ENCODE measurements around the gene GPATCH1. TPM values are rescaled to one million over a fixed set of nuclear protein-coding genes. Genes with fewer than 3 reads are reported as not detected.
A peak's percentile ranks its signal among the peaks of the same experiment; 100 is the strongest.

Gene GPATCH1
- total RNA-seq, 1 donor from 2014 or later: 3.9 TPM

DNA sequence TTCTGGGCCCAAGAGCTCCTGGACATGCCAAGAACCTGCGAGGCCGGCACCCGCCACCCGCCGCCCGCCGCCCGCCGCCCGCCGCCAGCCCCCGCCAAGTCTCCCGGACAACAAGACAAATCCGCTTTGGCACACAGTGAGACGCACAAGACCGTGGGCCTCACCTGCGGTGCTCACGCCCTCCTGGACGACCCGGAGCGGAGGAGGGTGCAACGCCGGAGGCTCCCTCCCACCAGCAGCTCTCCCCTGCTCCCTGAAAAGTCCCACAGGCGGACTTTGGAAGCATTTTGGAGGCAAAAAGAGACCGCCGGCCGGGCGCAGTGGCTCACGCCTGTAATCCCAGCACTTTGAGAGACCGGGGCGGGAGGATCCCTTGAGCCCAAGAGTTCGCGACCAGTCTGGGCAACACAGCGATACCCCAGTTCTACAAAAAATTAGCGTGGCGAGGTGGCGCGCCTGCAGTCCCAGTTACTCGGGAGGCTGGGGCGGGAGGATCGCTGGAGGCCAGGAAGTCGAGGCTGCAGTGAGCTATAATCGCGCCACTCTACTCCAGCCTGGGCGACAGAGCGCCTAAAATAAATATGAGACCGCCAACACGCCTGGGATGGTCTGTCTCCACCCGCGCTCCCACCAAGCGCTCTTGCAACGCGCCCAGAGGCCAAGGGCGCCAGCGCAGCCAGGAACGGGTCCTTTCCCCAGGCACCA, 17.1 kb upstream of the GPATCH1 start:
- ATAC-seq: no peak

DNA sequence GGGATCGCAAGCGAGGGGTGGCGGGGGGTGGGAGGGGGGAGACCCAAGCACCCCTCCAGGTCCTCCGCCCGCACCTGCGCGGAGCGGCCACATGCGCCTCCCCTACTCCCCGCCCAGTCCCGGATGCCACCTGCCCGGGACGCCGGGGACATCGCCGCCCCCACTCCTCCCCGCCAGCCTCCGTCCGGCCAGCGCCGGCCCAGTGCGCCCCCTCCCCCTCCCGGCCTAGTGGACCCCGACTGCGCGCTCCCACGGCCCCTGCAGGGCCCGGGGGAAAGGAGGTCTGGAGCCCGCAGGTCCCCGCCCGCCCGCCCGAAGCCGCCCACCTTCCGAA, 16.6 kb upstream of the GPATCH1 start:
- ATAC-seq: peak; percentile 58

DNA sequence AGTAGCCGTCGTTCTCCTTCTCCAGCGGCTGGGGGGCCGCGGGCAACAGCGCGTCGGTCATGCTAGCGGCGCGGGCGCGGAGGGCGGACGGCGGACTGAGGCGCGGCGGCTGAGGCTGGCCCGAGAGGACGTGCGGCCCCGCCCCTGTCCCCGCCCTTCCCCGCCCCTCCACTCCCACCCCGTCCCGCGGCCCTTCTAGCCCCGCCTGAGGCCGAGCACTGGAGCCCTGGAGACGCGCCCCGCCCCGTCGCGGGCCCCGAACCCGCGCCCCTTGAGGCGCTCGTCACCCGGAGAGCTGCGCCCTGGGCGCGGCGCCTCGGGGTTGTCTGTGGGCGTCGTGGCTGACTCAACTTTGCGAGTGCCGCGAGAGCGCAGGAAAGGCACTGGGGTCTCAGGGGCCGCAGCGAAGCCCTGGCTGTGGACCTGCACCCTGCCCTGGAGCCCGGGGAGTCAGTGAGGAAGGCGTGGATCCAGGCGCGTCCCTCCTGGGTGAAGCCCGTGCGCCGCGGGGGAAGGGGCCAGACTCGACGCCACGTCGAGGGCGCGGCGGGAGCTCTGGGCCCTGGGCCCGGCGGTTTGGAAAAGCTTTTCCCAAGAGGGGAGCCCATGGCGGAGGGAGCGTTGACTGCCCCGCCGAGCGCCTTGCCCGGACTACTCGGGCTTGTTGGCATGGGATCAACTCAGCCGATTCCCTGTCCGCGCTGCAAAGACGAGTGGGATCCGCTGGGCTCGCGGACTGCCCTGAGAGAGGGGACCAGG, 16.0 kb upstream of the GPATCH1 start, which contains the start of gene RHPN2:
Gene RHPN2, minus strand, starts transcription at position 97 of the 759 bp plus-strand sequence. Its CDS starts 36 bp downstream, at position 61.
- peak; percentile 88 for ATAC-seq

DNA sequence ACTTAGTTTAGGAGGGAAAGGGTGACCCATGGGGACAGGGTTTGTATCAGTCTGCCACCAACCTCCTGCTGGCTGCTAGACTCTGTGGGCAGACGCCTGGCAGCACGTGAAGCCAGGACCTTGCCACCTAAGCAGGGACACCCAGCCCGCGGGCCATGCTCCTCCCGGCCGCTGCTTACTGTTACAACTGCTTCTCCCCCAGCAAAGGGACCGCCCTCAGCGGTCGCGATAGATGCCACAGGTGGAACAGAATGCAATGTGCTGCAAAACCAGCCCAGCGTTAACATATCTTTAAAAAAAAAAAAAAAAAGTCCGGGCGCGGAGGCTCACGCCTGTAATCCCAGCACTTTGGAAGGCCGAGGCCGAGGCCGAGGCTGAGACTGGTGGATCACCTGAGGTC, 14.4 kb upstream of the GPATCH1 start:
- no peak for ATAC-seq

DNA sequence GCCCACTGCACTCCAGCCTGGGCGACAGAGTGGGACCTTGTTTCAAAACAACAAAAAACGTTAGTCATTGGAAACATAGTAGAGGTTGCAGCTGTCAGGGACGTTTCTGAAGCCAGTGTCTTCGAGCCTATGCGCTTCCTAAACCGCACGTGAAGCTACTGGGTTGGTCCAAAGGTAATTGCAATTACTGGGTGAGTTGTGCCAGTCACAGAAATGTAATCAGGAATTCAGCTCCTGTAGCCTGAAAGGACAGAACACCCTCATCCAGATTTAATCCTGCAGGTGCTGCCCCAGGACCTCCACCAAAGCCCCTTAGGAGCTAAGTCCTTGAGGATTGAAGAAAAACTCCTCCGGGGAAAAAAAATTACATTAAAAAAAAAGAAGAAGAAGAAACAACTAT, 13.9 kb upstream of the GPATCH1 start:
- ATAC-seq: no peak

DNA sequence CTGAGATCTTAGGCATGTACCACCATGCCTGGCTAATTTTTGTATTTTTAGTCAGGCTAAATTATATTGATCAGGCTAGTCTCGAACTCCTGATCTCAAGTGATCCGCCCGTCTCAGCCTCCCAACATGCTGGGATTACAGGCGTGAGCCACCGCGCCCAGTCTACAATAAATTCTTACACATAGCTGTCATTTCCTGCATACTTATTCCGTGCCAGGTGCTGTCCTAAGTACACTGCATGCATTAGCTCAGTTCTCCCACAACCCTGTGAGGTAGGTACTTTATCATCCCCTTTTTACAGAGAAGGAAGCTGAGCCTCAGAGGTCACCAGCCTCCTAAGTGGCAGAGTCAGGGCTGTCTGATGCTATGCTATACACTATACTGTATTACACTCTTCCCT, 9.1 kb upstream of the GPATCH1 start:
- ATAC-seq: peak; percentile 38

DNA sequence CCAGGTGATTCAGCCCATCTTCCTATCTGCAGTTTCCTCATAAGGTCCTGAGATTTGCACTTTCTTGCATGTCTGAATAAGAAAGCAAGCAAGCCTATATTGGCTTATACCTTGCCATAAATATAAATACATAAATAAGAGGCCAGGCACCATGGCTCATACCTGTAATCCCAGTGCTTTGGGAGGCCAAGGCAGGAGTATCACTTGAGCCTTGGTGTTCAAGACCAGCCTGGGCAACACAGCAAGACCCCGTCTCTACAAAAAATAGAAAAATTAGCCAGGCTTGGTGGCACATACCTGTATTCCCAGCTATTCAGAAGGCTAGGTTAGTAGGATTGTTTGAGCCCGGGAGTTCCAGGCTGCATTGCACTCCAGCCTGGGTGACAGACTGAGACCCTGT, 5.5 kb upstream of the GPATCH1 start:
- ATAC-seq: no peak

DNA sequence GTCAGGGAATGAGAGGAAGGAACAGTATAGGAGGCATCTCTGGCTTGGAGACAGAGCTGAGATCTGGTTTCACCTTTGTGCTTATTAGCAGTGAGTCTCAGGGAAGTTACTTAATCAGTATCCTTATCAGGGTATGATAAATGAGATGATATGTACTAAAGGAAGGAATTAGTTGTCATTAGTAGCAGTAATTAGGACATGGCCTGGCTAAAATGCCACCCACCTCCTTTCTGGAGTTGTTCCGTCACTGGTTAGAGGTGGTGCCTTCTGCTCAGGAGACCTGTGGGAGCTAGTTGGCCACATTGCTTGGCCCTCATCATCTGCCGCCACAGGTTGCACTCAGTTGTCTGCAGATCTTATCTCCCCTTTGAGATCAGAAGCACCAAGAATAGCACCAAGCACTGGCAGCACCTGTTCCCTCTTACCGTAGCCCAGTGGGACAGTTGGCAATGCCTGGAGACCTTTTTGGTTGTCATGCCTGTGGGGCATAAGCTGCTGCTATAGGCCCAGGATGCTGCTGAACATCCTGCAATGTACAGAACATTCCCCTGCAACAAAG, 4.7 kb downstream of the GPATCH1 start:
- ATAC-seq: no peak

DNA sequence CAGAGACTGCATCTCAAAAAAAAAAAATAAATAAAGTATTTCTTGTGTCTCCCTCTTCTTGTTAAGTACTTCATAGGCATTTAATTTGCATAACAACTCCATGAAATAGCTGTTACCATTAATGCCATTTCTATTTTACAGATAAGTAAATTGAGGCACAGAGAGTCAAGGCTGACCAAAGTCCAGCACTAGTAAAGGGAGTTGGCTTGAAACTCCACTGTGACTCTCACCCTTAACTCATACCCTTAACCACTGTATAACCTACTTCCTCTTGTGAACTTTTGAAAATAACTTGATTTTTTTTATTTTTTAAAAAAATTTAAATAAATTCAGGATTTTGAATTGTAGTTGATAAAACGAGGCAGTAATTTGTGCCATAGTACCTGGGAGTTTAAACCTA, 6.0 kb downstream of the GPATCH1 start:
- ATAC-seq: no peak

DNA sequence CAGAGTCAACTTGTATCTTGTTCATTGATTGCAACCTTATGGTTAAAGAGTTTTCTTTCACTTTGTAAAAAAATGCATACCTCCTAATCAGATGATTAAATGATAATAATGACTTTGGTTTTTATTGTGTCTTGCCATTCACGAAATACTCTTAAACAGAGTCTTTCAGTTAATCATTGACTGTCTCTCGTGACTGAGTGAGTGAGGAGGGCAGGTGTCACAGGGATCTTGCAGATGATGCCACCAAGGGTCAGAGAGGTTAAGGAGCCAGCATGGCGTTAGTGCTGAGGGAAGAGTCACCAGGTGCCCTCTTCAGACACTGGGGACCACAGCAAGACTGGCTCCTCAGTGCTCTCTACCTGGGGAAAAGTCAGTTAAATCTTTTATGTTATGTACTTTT, 8.0 kb downstream of the GPATCH1 start:
- no peak for ATAC-seq

DNA sequence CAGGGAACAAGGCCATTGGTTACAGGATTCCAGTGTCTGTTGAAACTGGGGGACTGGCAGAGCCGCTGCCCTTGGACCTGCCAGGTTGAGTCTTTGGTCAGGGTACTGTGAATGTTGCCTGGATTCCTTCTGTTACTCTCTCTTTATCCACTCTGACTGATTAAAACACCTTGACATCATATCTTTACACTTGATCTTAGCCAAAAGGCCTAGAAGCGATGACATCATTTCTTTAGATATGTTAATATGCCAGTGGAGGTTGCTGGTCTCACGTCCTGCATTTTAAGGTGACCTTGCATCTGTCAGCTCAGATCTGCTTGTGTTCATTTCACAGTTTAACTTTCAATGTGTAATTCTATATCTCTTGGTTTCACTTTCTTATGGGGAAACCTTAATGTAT, 9.2 kb downstream of the GPATCH1 start:
- ATAC-seq: no peak

DNA sequence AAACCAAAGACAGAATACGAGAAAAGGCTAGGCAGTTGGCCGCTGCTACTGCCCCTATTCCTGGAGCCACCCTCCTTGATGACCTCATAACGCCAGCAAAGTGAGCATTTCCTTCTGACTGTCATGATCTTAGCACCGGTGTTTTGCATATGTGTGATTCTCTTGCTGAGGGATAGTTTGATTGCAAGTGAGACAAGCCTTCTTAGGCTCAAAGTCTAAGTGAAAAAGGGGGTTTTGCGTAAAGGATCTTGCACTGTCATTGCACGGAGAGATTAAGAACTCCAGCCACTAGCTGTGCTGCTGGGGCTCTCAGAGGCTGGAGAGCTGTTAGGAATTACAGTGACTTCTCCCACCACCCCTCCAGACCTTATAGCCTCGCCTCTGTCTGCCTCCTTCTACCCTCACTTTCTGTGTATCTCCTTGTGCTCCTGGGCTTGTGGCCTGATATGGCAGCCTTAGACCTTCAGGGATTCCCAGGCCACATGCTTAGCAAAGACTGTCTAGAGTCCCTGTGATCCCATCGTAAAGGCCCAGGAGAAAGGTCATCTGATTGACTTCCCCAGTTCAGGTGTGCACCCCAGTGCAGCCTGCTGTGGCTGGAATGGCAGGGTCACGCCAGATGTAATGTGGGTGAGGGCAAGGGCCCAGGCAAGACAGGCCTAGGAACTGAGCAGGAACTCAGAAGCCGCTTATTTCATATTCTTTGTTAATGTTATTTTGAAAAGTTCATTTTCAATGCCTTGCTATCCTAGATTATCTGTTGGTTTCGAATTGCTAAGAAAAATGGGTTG, 12.6 kb downstream of the GPATCH1 start:
- no peak for ATAC-seq

DNA sequence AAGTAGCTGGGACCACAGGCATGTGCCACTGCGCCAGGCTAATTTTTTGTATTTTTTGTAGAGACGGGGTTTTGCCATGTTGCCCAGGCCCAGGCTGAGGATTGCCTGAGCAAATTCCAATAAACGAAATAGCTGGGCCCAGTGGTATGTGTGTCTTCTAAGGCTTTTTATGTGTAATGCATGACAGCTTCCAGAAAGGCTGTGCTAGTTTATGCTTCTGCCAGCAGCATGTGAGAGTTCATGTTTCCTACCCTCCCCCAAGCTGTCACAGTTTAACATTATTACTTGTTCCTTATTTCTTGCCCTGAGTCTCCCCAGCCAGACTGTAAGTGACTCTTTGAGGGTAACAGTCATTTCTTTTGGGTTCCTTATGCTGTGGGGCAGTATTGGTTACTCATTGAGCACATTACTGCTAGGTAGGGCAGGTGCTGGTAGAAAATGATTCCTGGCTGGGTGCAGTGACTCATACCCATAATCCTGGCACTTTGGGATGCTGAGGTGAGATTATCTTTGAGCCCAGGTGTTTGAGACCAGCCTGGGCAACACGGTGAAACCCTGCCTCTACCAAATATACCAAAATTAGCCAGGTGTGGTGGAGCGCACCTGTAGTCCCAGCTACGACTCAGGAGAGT, 13.6 kb downstream of the GPATCH1 start:
- no peak for ATAC-seq

DNA sequence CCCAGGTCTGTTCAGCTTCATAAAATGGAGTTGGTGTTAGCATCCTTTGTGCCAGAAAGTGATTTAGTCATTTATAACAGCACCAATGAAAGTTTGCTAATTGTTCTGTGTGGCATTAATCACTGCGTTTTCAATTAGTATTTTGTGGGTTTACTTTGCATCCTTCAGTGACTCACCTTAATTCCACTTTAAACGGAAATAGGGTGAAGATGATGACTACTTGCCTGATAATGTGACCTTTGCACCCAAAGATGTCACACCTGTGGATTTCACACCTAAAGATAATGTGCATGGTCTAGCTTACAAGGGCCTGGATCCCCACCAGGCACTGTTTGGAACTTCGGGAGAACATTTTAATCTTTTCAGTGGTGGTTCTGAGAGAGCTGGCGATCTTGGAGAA, 15.0 kb downstream of the GPATCH1 start:
- peak; percentile 51 for ATAC-seq

DNA sequence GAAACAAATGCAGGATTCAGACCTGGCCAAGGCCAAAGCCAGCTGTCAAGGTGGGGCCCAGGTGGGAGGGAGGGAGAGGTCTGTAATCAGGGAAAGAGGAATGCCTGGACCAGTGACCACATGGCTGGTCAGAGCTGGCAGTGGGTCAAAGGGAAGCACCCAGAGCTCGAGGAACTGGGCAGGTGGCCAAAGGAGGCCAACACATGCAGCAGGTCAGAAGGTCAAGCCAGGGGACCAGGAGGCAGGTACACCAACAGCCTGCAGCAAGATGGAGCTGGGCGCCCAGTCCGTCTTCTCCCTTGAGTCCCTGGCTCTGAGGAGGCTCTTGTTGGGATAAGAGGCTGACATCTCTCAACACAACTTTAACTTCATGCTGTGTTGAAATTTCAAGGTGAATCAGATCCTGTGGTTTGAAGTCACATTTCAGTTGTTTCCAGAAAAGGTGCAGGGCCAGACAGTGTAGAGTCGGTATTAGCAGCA, 17.1 kb downstream of the GPATCH1 start:
- peak; percentile 10 for ATAC-seq

DNA sequence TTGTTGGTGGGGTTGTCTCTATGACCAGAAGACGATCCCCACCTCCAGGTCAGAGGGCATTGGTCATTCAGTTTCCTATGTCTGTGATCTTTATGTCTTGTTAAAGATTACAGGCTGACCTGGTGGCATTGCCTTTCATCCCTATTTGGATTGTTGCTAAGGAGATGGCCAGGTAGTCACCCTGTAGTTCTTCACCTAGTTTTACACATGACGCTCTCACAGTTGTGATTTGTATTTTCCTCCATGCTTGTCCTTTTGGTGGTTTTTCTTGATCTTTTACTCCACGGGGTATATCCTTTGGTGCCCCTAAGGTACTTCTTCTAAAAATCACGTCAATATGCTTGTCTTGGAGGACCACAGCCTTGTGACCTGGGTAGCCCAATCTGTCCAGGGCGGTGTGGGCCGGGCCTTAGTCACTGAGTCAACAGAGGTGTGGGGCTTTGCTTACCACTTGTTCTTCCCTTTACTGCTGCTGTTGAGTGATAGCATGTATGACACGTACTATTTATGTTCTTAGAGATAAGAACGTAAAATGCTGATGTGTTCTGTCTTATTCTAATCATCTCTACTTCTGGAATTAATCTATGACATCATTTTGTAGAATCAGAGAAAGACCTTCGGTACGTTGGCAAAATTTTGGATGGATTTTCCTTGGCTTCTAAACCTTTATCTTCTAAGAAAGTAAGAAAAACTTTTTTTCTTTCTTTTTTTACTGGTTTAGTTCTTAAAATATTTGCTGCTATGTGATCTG, 20.1 kb downstream of the GPATCH1 start:
- no peak for ATAC-seq

DNA sequence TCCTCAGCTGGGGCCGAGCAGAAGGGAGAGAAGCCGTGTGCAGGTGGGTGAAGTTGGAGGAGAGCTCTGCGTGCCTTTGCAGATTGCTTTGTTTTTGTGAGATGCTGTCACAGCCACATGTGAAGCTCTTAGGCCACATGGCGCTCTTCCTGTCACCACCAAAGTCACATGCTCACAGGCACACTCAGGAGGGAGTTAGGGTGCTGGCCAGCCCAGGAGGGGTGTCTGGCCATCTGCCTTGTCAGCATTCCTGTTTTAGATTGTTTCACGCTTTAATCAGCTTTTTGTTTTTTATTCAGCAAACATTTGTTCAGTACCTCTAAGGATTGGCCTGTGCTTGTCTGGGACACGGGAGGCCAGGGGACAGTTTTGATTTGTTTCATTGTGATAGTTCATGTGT, 21.9 kb downstream of the GPATCH1 start:
- no peak for ATAC-seq

DNA sequence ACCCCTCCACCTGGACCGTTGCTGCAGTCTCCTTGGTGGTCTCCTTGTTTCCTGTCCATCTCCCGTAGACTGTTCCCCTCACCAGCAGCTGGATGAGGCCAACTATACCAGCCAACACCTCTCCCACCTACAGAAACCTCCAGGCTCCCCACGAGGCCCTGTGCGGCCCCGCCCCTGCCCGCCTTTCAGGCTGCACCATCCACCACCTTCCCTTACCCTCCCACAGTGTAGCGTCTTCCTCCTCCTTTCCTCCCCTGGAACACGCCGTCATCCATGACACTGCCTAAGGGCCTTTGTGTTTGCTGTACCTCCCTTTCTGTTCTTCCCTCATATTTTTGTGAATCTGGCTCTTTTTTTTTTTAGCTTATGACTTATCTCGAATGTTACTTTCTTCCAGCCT, 27.2 kb downstream of the GPATCH1 start:
- ATAC-seq: no peak

DNA sequence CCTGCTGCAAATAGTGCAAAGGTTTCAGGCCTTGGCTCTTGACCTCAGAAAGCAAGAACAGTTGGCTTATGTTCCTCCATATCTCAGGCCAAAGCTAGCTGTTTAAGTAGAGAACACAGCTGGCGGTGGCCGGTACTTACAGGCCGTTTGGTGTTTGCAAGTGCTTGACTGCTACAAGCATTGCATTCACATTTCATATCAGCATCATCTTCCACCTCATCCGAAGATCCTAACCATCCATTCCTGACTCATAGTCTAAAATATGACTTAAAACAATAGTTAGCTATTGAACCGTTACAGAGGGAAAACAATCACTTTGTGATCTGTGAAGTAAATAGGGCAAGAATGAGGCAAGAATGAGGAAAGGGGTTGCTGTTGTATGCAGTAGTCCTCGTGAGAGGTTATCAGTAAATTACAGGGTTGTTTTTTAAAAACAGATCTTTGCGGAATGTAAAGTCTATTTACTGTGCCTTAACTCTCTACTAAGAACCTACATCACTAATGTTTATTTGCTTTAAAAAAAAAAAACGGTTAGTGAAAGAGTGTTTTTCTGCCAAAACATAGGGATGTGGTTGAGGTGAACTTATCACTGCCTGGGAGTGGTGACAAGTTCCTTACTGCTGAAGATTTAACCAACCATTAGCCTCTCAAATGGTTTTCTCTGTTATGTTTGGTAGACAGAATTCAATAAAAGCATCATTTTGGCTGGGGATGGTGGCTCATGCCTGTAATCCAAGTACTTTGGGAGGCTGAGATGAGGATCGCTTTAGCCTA, 29.3 kb downstream of the GPATCH1 start:
- ATAC-seq: no peak

DNA sequence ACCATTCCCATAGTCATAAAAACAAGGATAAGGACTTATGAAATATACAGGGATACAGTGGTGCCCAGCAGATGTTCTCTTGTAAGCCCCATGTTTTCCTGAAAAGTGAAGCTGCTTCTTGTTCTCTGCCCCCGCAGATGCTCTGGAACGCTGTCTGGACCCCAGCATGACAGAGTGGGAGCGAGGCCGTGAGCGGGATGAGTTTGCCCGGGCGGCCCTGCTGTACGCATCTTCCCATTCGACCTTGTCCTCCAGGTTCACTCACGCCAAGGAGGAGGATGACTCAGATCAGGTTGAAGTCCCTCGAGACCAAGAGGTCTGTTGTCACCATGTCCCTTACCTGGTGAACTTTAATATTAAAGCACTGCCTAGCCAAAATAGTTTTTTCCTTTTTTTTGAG, 30.6 kb downstream of the GPATCH1 start:
- no peak for ATAC-seq

DNA sequence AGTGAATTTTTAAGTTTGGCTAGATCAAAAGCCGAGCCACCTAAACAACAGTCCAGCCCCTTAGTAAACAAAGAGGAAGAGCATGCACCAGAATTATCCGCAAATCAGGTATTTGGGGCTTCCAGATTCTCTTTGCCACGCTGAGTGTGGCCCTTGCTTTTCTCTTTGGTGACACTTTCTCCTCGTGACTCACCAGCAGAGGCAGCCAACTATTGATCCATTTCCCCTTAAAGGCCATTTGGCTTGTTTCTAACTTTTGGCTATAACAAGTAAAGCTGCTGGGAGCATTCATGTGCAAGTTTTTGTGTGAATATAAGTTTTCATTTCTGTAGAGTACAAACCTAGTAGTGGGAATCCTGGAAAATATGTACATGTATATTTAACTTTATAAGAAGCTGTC, 33.3 kb downstream of the GPATCH1 start:
- ATAC-seq: no peak
